HG03159 (cell line): ENCODE measurements around the gene KLK12.

Experiments
- ATAC-seq: cut with Tn5 transposase; IDR thresholded peaks from one replicate; pipeline ENCODE4 v1.9.1; 2021; ENCODE audit warnings: mild to moderate bottlenecking, moderate library complexity; ENCODE audit not compliant: unreplicated experiment

KLK12 gene

GRCh38 chr19:50983625-50984292 is 51.0 kb downstream of the KLK12 start, which contains the start of gene KLK7:
Gene KLK7 (minus strand): TSS chr19:50983917. CDS start chr19:50982399, 1,518 bp downstream.
- ATAC-seq, result no peak

- ATAC-seq, result no peak
Measured at GRCh38 chr19:50982186-50982585, 52.6 kb downstream of the KLK12 start.

GRCh38 chr19:50981587-50982146 is 53.1 kb downstream of the KLK12 start:
- ATAC-seq, result no peak

GRCh38 chr19:50980208-50980607 is 54.6 kb downstream of the KLK12 start:
- no peak for ATAC-seq

GRCh38 chr19:50979758-50980157 is 55.0 kb downstream of the KLK12 start:
- ATAC-seq, result no peak
